HepG2 (cell line): Measurements from ENCODE around the gene SPATA21. TPM values are rescaled to one million over a fixed set of nuclear protein-coding genes. Genes with fewer than 3 reads are reported as not detected.
A peak's percentile ranks its signal among the peaks of the same experiment; 100 is the strongest.

Source experiments
- CBX1 ChIP-seq: IDR thresholded peaks from one replicate; pipeline ENCODE4 v1.6.1; 2016; ENCODE audit warnings: antibody characterized with exemption, low read depth
- ERF ChIP-seq: IDR thresholded peaks from 2 replicates; pipeline ENCODE4 v1.6.1; 2018; ENCODE audit warnings: missing biosample characterization, missing genetic modification reagents
- FIP1L1 ChIP-seq: fragments of 200-400 bp; formaldehyde crosslinking; IDR thresholded peaks from 2 replicates; pipeline ENCODE4 v1.6.1; 2018; ENCODE audit warnings: low read depth, mild to moderate bottlenecking, low read length, moderate library complexity, borderline replicate concordance; ENCODE audit not compliant: insufficient read depth
- KMT2B ChIP-seq: IDR thresholded peaks from 2 replicates; pipeline ENCODE4 v1.6.1; 2016; ENCODE audit warnings: missing genetic modification reagents, missing compliant biosample characterization
- MZF1 ChIP-seq: sonication (generic); formaldehyde crosslinking; IDR thresholded peaks from 2 replicates; pipeline ENCODE4 v1.8.1; 2023; ENCODE audit warnings: mild to moderate bottlenecking, missing genetic modification reagents, borderline replicate concordance
- RORA ChIP-seq: sonication (generic); formaldehyde crosslinking; IDR thresholded peaks from 2 replicates; pipeline ENCODE4 v1.5.0; 2020; ENCODE audit warnings: mild to moderate bottlenecking, missing genetic modification reagents, moderate library complexity
- TAF15 ChIP-seq: fragments of 200-400 bp; formaldehyde crosslinking; IDR thresholded peaks from one replicate; pipeline ENCODE4 v1.6.1; 2018; ENCODE audit warnings: mild to moderate bottlenecking, low read depth, low read length; ENCODE audit not compliant: poor library complexity, severe bottlenecking
- ZBTB26 ChIP-seq: IDR thresholded peaks from 2 replicates; pipeline ENCODE4 v1.6.1; 2016; ENCODE audit warnings: missing compliant biosample characterization, missing genetic modification reagents, borderline replicate concordance
- ZEB1 ChIP-seq: IDR thresholded peaks from 2 replicates; pipeline ENCODE4 v1.6.1; 2012; ENCODE audit warnings: mild to moderate bottlenecking, low read depth, inconsistent platforms; ENCODE audit not compliant: insufficient replicate concordance
- ZFP82 ChIP-seq: sonication (generic); formaldehyde crosslinking; IDR thresholded peaks from 2 replicates; pipeline ENCODE4 v1.5.1; 2020; ENCODE audit warnings: mild to moderate bottlenecking, missing genetic modification reagents, borderline replicate concordance
- ZNF33A ChIP-seq: sonication (generic); formaldehyde crosslinking; IDR thresholded peaks from 2 replicates; pipeline ENCODE4 v1.5.1; 2020; ENCODE audit warnings: missing genetic modification reagents, mild to moderate bottlenecking, moderate library complexity, borderline replicate concordance
- ZNF619 ChIP-seq: sonication (generic); formaldehyde crosslinking; IDR thresholded peaks from 2 replicates; pipeline ENCODE4 v1.4.0; 2020; ENCODE audit warnings: mild to moderate bottlenecking, missing genetic modification reagents
- ZNF713 ChIP-seq: sonication (generic); formaldehyde crosslinking; IDR thresholded peaks from 2 replicates; pipeline ENCODE4 v1.4.0; 2020; ENCODE audit warnings: mild to moderate bottlenecking, missing genetic modification reagents
- ZNF766 ChIP-seq: sonication (generic); formaldehyde crosslinking; IDR thresholded peaks from 2 replicates; pipeline ENCODE4 v1.5.0; 2020; ENCODE audit warnings: missing genetic modification reagents, borderline replicate concordance
- ZNF800 ChIP-seq: sonication (generic); formaldehyde crosslinking; IDR thresholded peaks from 2 replicates; pipeline ENCODE4 v1.4.0; 2020; ENCODE audit warnings: missing genetic modification reagents
- polyA plus RNA-seq, 8 experiments: library from polyadenylated mRNA; depleted of rRNA in 3 of 8; stranded (reverse) in 7 of 8; unstranded in 1 of 8; fragments of >200 nt; fragmentation: Illumina TruSeq in 4 of 8; extraction: Trizol in 4 of 8; gene quantifications; 2 replicates each; pipeline versions ENCODE4 v1.2.1 to v1.2.3, GENCODE V29; 2011 to 2016; ENCODE audit warnings: low read depth in 4 of 8, missing spikeins in 1 of 8, mixed read lengths in 1 of 8; ENCODE audit not compliant: insufficient read depth in 1 of 8
- total RNA-seq, 5 experiments: library from RNA; depleted of rRNA; stranded (reverse); fragments of >200 nt; fragmentation: Illumina TruSeq; extraction: Trizol; gene quantifications; 2 replicates each; pipeline ENCODE4 v1.2.3, GENCODE V29; 2016; ENCODE audit warnings: low read depth in 1 of 5
- TF ChIP-seq, protein P1 (sequence below): sonication (generic); formaldehyde crosslinking; IDR thresholded peaks from 2 replicates; pipeline ENCODE4 v1.5.1; 2020; ENCODE audit warnings: missing genetic modification reagents, mild to moderate bottlenecking, borderline replicate concordance
- TF ChIP-seq, protein P2 (sequence below): sonication (generic); formaldehyde crosslinking; IDR thresholded peaks from 2 replicates; pipeline ENCODE4 v1.4.0; 2020; ENCODE audit warnings: missing genetic modification reagents
- TF ChIP-seq, protein P3 (sequence below): sonication (generic); formaldehyde crosslinking; IDR thresholded peaks from 2 replicates; pipeline ENCODE4 v1.4.0; 2020; ENCODE audit warnings: missing genetic modification reagents

Gene SPATA21
- total and polyA plus RNA-seq, 2 of the 13 experiments (the other 11 are each of a cell fraction or from before 2014, with no cell fraction given) = 0.80 to 1.4 TPM

DNA sequence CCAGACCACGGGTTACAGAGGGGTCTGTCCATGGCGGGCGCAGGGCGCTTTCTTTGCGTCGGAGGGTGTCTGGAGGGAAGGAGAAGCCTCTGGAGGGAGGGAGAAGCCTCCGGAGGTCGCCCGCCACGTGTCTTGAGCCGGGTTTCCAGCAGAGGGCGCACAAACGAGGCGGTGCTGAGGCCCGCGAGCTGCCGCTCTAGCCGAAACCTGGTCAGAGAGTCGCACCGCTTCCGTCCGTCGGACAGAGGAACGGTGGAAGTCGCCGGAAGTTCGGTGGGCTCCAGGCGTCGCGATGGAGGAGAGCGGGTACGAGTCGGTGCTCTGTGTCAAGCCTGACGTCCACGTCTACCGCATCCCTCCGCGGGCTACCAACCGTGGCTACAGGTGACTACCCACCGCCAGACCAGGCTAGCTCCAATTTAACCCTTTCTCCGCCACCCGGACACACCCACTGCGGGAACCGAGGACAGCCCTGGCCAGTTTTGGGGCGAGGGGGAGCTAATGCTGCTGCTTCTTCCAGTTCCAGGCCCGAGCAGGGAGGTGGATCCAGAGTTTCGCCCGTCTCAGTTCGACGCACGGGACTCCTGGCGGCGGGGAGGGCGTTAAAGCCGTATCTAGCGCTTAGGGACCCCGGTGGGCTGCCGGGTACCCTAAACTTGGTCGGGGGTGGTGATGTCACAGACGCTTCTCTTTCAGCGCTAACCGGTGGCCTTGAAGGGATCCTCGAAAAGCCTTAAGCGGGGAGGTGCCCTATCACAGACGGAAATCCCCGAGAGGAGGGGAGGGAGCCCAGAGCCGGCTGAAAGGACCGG is 3.5 kb upstream of the SPATA21 start, which contains the start of gene NECAP2 (continued):
- TF ChIP-seq, protein P1, sequence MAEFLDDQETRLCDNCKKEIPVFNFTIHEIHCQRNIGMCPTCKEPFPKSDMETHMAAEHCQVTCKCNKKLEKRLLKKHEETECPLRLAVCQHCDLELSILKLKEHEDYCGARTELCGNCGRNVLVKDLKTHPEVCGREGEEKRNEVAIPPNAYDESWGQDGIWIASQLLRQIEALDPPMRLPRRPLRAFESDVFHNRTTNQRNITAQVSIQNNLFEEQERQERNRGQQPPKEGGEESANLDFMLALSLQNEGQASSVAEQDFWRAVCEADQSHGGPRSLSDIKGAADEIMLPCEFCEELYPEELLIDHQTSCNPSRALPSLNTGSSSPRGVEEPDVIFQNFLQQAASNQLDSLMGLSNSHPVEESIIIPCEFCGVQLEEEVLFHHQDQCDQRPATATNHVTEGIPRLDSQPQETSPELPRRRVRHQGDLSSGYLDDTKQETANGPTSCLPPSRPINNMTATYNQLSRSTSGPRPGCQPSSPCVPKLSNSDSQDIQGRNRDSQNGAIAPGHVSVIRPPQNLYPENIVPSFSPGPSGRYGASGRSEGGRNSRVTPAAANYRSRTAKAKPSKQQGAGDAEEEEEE = no peak
- TF ChIP-seq RORA (CRISPR knock-in tag) = no peak
- TF ChIP-seq ZEB1 = no peak
- TF ChIP-seq TAF15 = no peak
- 0 out of 2 replicates have a peak, but pooled peaks have one; percentile 39 for TF ChIP-seq ZNF713
- TF ChIP-seq ERF (CRISPR knock-in tag) = peak; percentile 97
- no peak; the same call in 1 of the 2 replicates for TF ChIP-seq ZNF766
- peak; percentile 76 for TF ChIP-seq ZNF619 (CRISPR knock-in tag)
- TF ChIP-seq, protein P2, sequence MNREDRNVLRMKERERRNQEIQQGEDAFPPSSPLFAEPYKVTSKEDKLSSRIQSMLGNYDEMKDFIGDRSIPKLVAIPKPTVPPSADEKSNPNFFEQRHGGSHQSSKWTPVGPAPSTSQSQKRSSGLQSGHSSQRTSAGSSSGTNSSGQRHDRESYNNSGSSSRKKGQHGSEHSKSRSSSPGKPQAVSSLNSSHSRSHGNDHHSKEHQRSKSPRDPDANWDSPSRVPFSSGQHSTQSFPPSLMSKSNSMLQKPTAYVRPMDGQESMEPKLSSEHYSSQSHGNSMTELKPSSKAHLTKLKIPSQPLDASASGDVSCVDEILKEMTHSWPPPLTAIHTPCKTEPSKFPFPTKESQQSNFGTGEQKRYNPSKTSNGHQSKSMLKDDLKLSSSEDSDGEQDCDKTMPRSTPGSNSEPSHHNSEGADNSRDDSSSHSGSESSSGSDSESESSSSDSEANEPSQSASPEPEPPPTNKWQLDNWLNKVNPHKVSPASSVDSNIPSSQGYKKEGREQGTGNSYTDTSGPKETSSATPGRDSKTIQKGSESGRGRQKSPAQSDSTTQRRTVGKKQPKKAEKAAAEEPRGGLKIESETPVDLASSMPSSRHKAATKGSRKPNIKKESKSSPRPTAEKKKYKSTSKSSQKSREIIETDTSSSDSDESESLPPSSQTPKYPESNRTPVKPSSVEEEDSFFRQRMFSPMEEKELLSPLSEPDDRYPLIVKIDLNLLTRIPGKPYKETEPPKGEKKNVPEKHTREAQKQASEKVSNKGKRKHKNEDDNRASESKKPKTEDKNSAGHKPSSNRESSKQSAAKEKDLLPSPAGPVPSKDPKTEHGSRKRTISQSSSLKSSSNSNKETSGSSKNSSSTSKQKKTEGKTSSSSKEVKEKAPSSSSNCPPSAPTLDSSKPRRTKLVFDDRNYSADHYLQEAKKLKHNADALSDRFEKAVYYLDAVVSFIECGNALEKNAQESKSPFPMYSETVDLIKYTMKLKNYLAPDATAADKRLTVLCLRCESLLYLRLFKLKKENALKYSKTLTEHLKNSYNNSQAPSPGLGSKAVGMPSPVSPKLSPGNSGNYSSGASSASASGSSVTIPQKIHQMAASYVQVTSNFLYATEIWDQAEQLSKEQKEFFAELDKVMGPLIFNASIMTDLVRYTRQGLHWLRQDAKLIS (CRISPR knock-in tag) = no peak
- peak; percentile 82 for TF ChIP-seq ZNF800
- TF ChIP-seq, protein P3, sequence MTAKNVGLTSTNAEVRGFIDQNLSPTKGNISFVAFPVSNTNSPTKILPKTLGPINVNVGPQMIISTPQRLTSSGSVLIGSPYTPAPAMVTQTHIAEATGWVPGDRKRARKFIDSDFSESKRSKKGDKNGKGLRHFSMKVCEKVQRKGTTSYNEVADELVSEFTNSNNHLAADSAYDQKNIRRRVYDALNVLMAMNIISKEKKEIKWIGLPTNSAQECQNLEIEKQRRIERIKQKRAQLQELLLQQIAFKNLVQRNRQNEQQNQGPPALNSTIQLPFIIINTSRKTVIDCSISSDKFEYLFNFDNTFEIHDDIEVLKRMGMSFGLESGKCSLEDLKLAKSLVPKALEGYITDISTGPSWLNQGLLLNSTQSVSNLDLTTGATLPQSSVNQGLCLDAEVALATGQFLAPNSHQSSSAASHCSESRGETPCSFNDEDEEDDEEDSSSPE (CRISPR knock-in tag) = peak; percentile 84
- TF ChIP-seq FIP1L1 = no peak; the same call in 1 of the 2 replicates
- TF ChIP-seq KMT2B (CRISPR knock-in tag) = peak; percentile 97
- peak; percentile 60; the same call in 1 of the 2 replicates for TF ChIP-seq MZF1
- no peak; the same call in 1 of the 2 replicates for TF ChIP-seq ZFP82
- TF ChIP-seq ZBTB26 (CRISPR knock-in tag) = peak; percentile 80
- no peak for TF ChIP-seq ZNF33A
- TF ChIP-seq CBX1 = peak; percentile 85
